Measurements from ENCODE around the gene CARM1.
"Not testable (repeated sequence)": the region's sequence is repeated elsewhere in the genome, so short reads cannot be mapped to it uniquely, and the experiment has no call there.

CARM1 gene

GRCh38 chr19:10846500-10847202 lies 24.7 kb upstream of the CARM1 start:
- DNase-seq (ENCODE audit: low read depth in 4 of 4, low spot score in 1 of 4) = no peak

- no peak for DNase-seq (ENCODE audit: low read depth in 4 of 4, low spot score in 1 of 4)
Measured at GRCh38 chr19:10848230-10848856, 23.0 kb upstream of the CARM1 start, which contains the start of gene C19orf38. Gene C19orf38, plus strand, starts transcription at chr19:10848415. Its CDS starts 94 bp downstream, at chr19:10848509.

- no peak for DNase-seq (ENCODE audit: low read depth in 4 of 4, low spot score in 1 of 4)
Measured at GRCh38 chr19:10850631-10851030, 20.7 kb upstream of the CARM1 start.

- DNase-seq (ENCODE audit: low read depth in 4 of 4, low spot score in 1 of 4) = no peak
Measured at GRCh38 chr19:10852098-10852800, 19.1 kb upstream of the CARM1 start.

- no peak for DNase-seq (ENCODE audit: low read depth in 4 of 4, low spot score in 1 of 4)
Measured at GRCh38 chr19:10852941-10853340, 18.4 kb upstream of the CARM1 start.

- no peak for DNase-seq (ENCODE audit: low read depth in 4 of 4, low spot score in 1 of 4)
Measured at GRCh38 chr19:10854350-10855089, 16.8 kb upstream of the CARM1 start.

GRCh38 chr19:10855879-10856522 lies 15.4 kb upstream of the CARM1 start:
- no peak for DNase-seq (ENCODE audit: low read depth in 4 of 4, low spot score in 1 of 4)

- DNase-seq (ENCODE audit: low read depth in 4 of 4, low spot score in 1 of 4) = not testable (repeated sequence)
Measured at GRCh38 chr19:10856899-10857298, 14.5 kb upstream of the CARM1 start.

- peak in 1 of 4 experiments; percentile 20 for DNase-seq (ENCODE audit: low read depth in 4 of 4, low spot score in 1 of 4)
Measured at GRCh38 chr19:10858204-10858828, 13.0 kb upstream of the CARM1 start.

GRCh38 chr19:10861103-10861651 lies 10.2 kb upstream of the CARM1 start:
- DNase-seq (ENCODE audit: low read depth in 4 of 4, low spot score in 1 of 4) = peak in 1 of 4 experiments; percentile 23

- no peak for DNase-seq (ENCODE audit: low read depth in 4 of 4, low spot score in 1 of 4)
Measured at GRCh38 chr19:10862561-10863106, 8.7 kb upstream of the CARM1 start.

- DNase-seq (ENCODE audit: low read depth in 4 of 4, low spot score in 1 of 4) = no peak
Measured at GRCh38 chr19:10863107-10863717, 8.1 kb upstream of the CARM1 start.

GRCh38 chr19:10864538-10864899 lies 6.8 kb upstream of the CARM1 start:
- peak; percentile 62 to 78 (median 75) for DNase-seq (ENCODE audit: low read depth in 4 of 4, low spot score in 1 of 4)

GRCh38 chr19:10866495-10866894 lies 4.9 kb upstream of the CARM1 start:
- DNase-seq (ENCODE audit: low read depth in 4 of 4, low spot score in 1 of 4) = no peak

- DNase-seq (ENCODE audit: low read depth in 4 of 4, low spot score in 1 of 4) = no peak
Measured at GRCh38 chr19:10868872-10869547, 2.3 kb upstream of the CARM1 start.

- not testable (repeated sequence) for DNase-seq (ENCODE audit: low read depth in 4 of 4, low spot score in 1 of 4)
Measured at GRCh38 chr19:10869872-10870311, 1.5 kb upstream of the CARM1 start.

GRCh38 chr19:10870501-10870954 lies 825 bp upstream of the CARM1 start:
- DNase-seq (ENCODE audit: low read depth in 4 of 4, low spot score in 1 of 4) = no peak

- peak in 2 of 4 experiments; percentile 13 to 27 for DNase-seq (ENCODE audit: low read depth in 4 of 4, low spot score in 1 of 4)
Measured at GRCh38 chr19:10871711-10872545, 575 bp downstream of the CARM1 start.

Measured in stimulated activated CD4-positive, alpha-beta T cell treated with anti-CD3 and anti-CD28 coated beads, Interleukin-1b, Interleukin-23, amount 100 ng/mL, for 24 hours (primary cell).